IPS-20b (cell line): Measurements from ENCODE around the gene NMT2.

Experiments used
- H3K27ac ChIP-seq: one replicate; pipeline ENCODE4 v1.5.1; 2013; ENCODE audit warnings: low read length
- H3K27me3 ChIP-seq: 2 replicates; pipeline ENCODE4 v1.6.1; 2013; ENCODE audit warnings: mild to moderate bottlenecking, low read length, inconsistent platforms; ENCODE audit not compliant: insufficient read depth
- H3K36me3 ChIP-seq: 2 replicates; pipeline ENCODE4 v1.6.1; 2013; ENCODE audit warnings: low read depth, mild to moderate bottlenecking, inconsistent platforms, low read length, moderate library complexity; ENCODE audit not compliant: insufficient read depth
- H3K4me1 ChIP-seq: 2 replicates; pipeline ENCODE4 v1.6.1; 2013; ENCODE audit warnings: mild to moderate bottlenecking, control low read depth, inconsistent platforms, low read length, moderate library complexity; ENCODE audit not compliant: insufficient read depth
- H3K4me3 ChIP-seq: 2 replicates; pipeline ENCODE4 v1.5.1; 2013; ENCODE audit warnings: mild to moderate bottlenecking, low read length, inconsistent platforms
- H3K9ac ChIP-seq: 2 replicates; pipeline ENCODE4 v1.6.1; 2013; ENCODE audit warnings: low read depth, mild to moderate bottlenecking, inconsistent platforms, low read length, moderate library complexity
- H3K9me3 ChIP-seq: 2 replicates; pipeline ENCODE4 v1.6.1; 2013; ENCODE audit warnings: mild to moderate bottlenecking, low read depth, low read length, inconsistent platforms; ENCODE audit not compliant: insufficient read depth

Gene NMT2

DNA sequence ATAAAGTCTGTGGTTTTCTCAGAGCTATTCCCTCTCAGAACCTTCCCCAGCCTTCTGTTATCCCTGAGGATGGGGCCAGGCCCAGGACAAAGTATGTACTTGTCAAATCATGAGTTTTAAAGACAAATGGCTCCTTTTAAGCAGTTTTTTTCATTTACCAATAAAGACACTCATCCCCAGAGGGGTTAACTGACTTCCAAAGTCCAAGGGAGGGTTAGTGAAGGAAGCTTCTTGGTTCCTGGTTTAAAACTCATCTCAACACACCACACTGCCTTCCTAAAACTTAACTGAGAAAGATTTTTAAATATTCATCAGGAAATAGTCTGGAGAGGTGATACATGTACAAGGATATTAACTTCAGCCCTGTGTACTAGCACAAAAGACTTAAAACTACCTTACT, 15.9 kb downstream of the NMT2 start:
- H3K27me3 ChIP-seq = no peaks in the 10 kb centered on the region
- no peaks in the 10 kb centered on the region for H3K36me3 ChIP-seq
- H3K4me1 ChIP-seq = no peaks in the 10 kb centered on the region
- H3K27ac ChIP-seq = no peak overlapping the region
- H3K9ac ChIP-seq = no peak overlapping the region
- no peaks in the 10 kb centered on the region for H3K9me3 ChIP-seq
- H3K4me3 ChIP-seq = no peak overlapping the region

DNA sequence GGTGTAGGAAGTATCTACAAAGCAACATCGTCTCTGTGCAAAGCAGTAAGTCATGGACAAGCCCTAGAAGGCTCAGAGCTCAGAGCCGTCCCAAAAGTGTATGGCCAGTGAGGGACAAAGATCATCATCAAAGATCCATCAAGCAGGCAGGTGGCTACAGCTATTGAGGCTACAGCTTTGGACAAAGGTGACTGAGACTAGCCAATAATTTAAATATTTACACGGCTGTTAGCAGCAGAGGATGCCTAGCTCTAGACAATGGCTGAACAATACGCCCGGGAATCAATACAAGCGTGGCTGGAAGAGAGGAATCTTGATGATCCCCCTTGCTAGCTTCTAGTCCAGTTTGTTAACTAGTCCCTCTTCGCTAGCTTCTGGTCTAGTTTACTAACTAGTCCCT, 17.9 kb downstream of the NMT2 start:
- no peaks in the 10 kb centered on the region for H3K9me3 ChIP-seq
- no peak overlapping the region for H3K27ac ChIP-seq
- no peaks in the 10 kb centered on the region for H3K36me3 ChIP-seq
- no peak overlapping the region for H3K4me3 ChIP-seq
- no peak overlapping the region for H3K9ac ChIP-seq
- H3K4me1 ChIP-seq = no peaks in the 10 kb centered on the region
- H3K27me3 ChIP-seq = no peaks in the 10 kb centered on the region

DNA sequence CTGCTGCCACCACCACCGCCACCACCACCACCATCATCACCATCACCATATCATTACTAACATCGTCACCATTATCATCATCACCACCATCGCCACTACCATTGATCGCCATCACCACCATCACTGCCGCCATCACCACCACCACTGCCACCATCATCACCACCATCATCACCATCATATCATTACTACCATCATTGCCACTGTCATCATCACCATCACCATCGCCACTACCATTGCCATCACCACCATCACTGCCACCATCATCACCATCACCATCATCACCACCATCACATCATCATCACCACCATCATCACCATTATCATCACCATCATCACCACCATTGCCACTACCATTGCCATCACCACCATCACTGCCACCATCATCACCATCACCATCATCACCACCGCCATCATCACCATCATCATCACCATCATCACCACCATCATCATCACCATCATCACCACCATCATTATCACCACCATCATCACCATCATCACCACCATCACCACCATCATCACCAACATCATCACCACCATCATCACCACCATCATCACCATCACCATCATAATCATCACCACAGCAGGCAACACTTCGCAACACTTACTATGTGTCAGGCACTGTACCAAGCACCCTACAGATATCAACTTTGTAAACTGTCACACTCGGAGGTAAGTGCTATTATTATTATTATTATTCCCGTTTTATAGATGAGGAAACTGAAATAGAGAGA, 19.3 kb downstream of the NMT2 start:
- Histone ChIP-seq H3K27ac (no peak overlapping the region), H3K4me1 (no peaks in the 10 kb centered on the region), H3K9me3 (no peaks in the 10 kb centered on the region), H3K36me3 (no peaks in the 10 kb centered on the region), H3K9ac (no peak overlapping the region), H3K27me3 (no peaks in the 10 kb centered on the region), H3K4me3 (no peak overlapping the region)

- Histone ChIP-seq H3K4me3 (no peak overlapping the region), H3K27ac (no peak overlapping the region), H3K4me1 (no peaks in the 10 kb centered on the region), H3K9ac (no peak overlapping the region), H3K36me3 (no peaks in the 10 kb centered on the region), H3K9me3 (no peaks in the 10 kb centered on the region), H3K27me3 (no peaks in the 10 kb centered on the region)
Measured at GRCh38 chr10:15147594-15148392, 20.7 kb downstream of the NMT2 start.

DNA sequence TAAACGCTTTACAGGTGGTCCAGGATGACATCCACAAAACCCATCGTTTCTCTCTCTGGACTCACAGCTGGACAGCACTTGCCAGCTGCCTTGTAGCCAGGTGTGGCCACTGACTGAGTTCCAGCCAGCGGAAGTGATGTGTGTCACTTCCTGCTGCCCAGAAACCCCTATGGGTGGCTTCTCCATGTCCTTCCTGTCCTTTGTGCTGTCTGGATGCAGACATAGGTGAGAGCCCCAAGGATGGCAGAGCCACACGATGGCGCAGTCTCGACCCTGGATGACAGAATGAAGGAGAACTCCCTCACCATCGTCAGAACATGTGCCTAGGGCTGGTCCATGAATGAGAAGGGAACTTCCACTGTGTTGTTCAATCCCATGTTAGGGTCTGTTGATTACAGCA, 22.1 kb downstream of the NMT2 start:
- no peak overlapping the region for H3K4me3 ChIP-seq
- no peaks in the 10 kb centered on the region for H3K4me1 ChIP-seq
- no peaks in the 10 kb centered on the region for H3K27me3 ChIP-seq
- no peaks in the 10 kb centered on the region for H3K36me3 ChIP-seq
- H3K9ac ChIP-seq = no peak overlapping the region
- no peaks in the 10 kb centered on the region for H3K9me3 ChIP-seq
- no peak overlapping the region for H3K27ac ChIP-seq

DNA sequence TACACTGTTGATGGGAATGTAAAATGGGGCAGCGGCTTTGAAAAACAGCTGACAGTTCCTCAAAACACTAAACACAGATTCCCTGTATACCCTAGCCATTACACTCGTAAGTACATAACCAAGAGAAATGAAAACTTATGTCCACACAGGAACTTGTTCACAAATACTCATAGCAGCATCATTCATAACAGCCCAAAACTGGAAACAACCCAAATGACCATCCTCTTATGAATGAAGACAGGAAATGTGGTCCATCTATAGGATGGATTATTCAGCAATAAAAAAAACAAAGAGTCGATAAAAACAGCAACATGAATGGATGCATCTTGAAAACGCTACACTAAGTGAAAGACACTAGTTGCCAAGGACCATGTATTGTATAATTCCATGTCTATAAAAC, 23.7 kb downstream of the NMT2 start:
- no peaks in the 10 kb centered on the region for H3K27me3 ChIP-seq
- no peaks in the 10 kb centered on the region for H3K36me3 ChIP-seq
- no peak overlapping the region for H3K27ac ChIP-seq
- H3K4me3 ChIP-seq = no peak overlapping the region
- no peaks in the 10 kb centered on the region for H3K9me3 ChIP-seq
- no peak overlapping the region for H3K9ac ChIP-seq
- no peaks in the 10 kb centered on the region for H3K4me1 ChIP-seq

GRCh38 chr10:15141136-15142054, 27.1 kb downstream of the NMT2 start:
- Histone ChIP-seq H3K27me3 (no peaks in the 10 kb centered on the region), H3K9ac (no peak overlapping the region), H3K9me3 (no peaks in the 10 kb centered on the region), H3K27ac (no peak overlapping the region), H3K4me1 (no peaks in the 10 kb centered on the region), H3K36me3 (no peaks in the 10 kb centered on the region), H3K4me3 (no peak overlapping the region)

- Histone ChIP-seq H3K27ac (no peak overlapping the region), H3K4me1 (no peaks in the 10 kb centered on the region), H3K9ac (no peak overlapping the region), H3K27me3 (no peaks in the 10 kb centered on the region), H3K9me3 (no peaks in the 10 kb centered on the region), H3K36me3 (no peaks in the 10 kb centered on the region), H3K4me3 (no peak overlapping the region)
Measured at GRCh38 chr10:15140698-15141097, 27.8 kb downstream of the NMT2 start.

GRCh38 chr10:15137636-15138035, 30.9 kb downstream of the NMT2 start:
- Histone ChIP-seq H3K9me3 (no peaks in the 10 kb centered on the region), H3K27ac (no peak overlapping the region), H3K9ac (no peak overlapping the region), H3K4me1 (no peaks in the 10 kb centered on the region), H3K36me3 (peaks cover 26% of the 10 kb centered on the region), H3K27me3 (no peaks in the 10 kb centered on the region), H3K4me3 (no peak overlapping the region)

GRCh38 chr10:15137036-15137359, 31.5 kb downstream of the NMT2 start:
- no peak overlapping the region for H3K27ac ChIP-seq
- no peak overlapping the region for H3K9ac ChIP-seq
- H3K27me3 ChIP-seq = no peaks in the 10 kb centered on the region
- H3K36me3 ChIP-seq = peaks cover 29% of the 10 kb centered on the region
- no peak overlapping the region for H3K4me3 ChIP-seq
- H3K4me1 ChIP-seq = no peaks in the 10 kb centered on the region
- H3K9me3 ChIP-seq = no peaks in the 10 kb centered on the region

DNA sequence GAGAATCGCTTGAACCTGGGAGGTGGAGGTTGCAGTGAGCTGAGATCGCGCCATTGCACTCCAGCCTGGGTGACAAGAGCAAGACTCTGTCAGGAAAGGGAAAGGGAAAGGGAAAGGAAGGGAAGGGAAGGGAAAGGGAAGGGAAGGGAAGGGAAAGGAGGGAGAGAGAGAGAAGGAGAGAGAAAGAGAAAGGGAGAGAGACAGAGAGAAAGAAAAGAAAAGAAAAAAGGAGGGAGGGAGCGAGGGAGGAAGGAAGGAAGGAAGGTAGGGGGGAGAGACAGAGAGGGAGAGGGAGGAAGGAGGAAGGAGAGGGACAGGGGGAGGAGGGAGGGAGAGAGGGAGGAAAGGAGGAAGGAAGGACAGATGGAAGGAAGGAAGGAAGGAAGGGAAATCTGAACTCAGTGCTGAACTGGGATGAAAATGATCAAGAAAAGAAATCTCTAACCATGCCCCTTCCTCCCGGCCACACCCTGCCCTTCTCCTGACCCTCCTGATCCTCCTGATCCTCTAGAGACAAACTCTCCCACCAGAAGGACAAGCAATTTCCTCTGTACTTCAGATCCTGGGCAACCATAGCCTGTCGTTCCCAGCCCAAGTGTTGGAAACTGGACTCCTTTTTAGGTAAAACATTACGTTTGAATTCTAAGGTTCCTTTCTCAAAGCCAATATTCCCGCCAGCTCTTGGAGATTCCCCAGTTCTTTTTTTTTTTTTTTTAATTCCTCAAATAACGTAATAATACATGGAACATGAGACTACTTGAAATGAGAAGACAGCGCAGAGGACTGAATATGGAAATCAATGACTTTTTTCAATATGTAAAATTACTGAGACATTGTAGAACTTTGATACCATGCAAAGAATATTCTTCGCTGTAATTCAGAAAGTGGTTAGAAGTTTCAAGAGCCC, 32.1 kb downstream of the NMT2 start:
- no peaks in the 10 kb centered on the region for H3K27me3 ChIP-seq
- no peaks in the 10 kb centered on the region for H3K4me1 ChIP-seq
- no peak overlapping the region for H3K9ac ChIP-seq
- H3K9me3 ChIP-seq = no peaks in the 10 kb centered on the region
- H3K36me3 ChIP-seq = peaks cover 31% of the 10 kb centered on the region
- no peak overlapping the region for H3K4me3 ChIP-seq
- no peak overlapping the region for H3K27ac ChIP-seq
